ENCODE data around the gene RAPGEFL1. TPM values are rescaled to one million over a fixed set of nuclear protein-coding genes. Genes with fewer than 3 reads are reported as not detected.
"Not testable (repeated sequence)": the region's sequence is repeated elsewhere in the genome, so short reads cannot be mapped to it uniquely, and the experiment has no call there.

Gene RAPGEFL1
- polyA plus RNA-seq, 4 donors: 24.5 to 121 (median 57.9) TPM

GRCh38 chr17:40203131-40203530, 25.9 kb downstream of the RAPGEFL1 start:
- Histone ChIP-seq H3K27ac (ENCODE audit: low read depth in 1 of 3, low read length in 2 of 3) (peak overlapping the region in 2 of 3 donors; percentile 41 to 63), H3K36me3 (ENCODE audit: control insufficient read depth in 3 of 3, insufficient read depth in 2 of 3, low read depth in 1 of 3, low read length in 3 of 3) (no peaks in the 10 kb centered on the region), H3K9me3 (ENCODE audit: control insufficient read depth in 2 of 2, insufficient read depth in 1 of 2, low read depth in 1 of 2, low read length in 1 of 2) (peaks cover 0 to 3% of the 10 kb centered on the region in 2 donors), H3K4me3 (ENCODE audit: low read depth in 1 of 3, low read length in 3 of 3) (no peak overlapping the region), H3K4me1 (ENCODE audit: control insufficient read depth in 3 of 3, insufficient read depth in 2 of 3, low read depth in 1 of 3, low read length in 2 of 3) (peaks cover 0 to 3% (median 0%) of the 10 kb centered on the region in 3 donors), H3K27me3 (ENCODE audit: control insufficient read depth in 3 of 3, insufficient read depth in 3 of 3, low read length in 3 of 3) (no peaks in the 10 kb centered on the region)
- 31 to 53% (median 42%) methylated on average over 4 of the region's 4 CpGs for WGBS, 3 donors
- DNase-seq (peak in 1 of 2 donors; percentile 82), FAIRE-seq (no peak)

GRCh38 chr17:40206193-40206592, 28.9 kb downstream of the RAPGEFL1 start:
- DNase-seq; FAIRE-seq; H3K4me3 ChIP-seq (ENCODE audit: low read depth in 1 of 3, low read length in 3 of 3); H3K27me3 ChIP-seq (ENCODE audit: control insufficient read depth in 3 of 3, insufficient read depth in 3 of 3, low read length in 3 of 3); H3K4me1 ChIP-seq (ENCODE audit: control insufficient read depth in 3 of 3, insufficient read depth in 2 of 3, low read depth in 1 of 3, low read length in 2 of 3); H3K9me3 ChIP-seq (ENCODE audit: control insufficient read depth in 2 of 2, insufficient read depth in 1 of 2, low read depth in 1 of 2, low read length in 1 of 2); H3K27ac ChIP-seq (ENCODE audit: low read depth in 1 of 3, low read length in 2 of 3); H3K36me3 ChIP-seq (ENCODE audit: control insufficient read depth in 3 of 3, insufficient read depth in 2 of 3, low read depth in 1 of 3, low read length in 3 of 3): not testable (repeated sequence)
- WGBS, 3 donors: 85 to 93% (median 90%) methylated on average over 8 of the region's 8 CpGs

- Histone ChIP-seq H3K4me3 (ENCODE audit: low read depth in 1 of 3, low read length in 3 of 3) (no peak overlapping the region), H3K36me3 (ENCODE audit: control insufficient read depth in 3 of 3, insufficient read depth in 2 of 3, low read depth in 1 of 3, low read length in 3 of 3) (no peaks in the 10 kb centered on the region), H3K27ac (ENCODE audit: low read depth in 1 of 3, low read length in 2 of 3) (no peak overlapping the region), H3K9me3 (ENCODE audit: control insufficient read depth in 2 of 2, insufficient read depth in 1 of 2, low read depth in 1 of 2, low read length in 1 of 2) (no peaks in the 10 kb centered on the region), H3K27me3 (ENCODE audit: control insufficient read depth in 3 of 3, insufficient read depth in 3 of 3, low read length in 3 of 3) (no peaks in the 10 kb centered on the region), H3K4me1 (ENCODE audit: control insufficient read depth in 3 of 3, insufficient read depth in 2 of 3, low read depth in 1 of 3, low read length in 2 of 3) (no peaks in the 10 kb centered on the region)
- no peak for DNase-seq
- no peak for FAIRE-seq
- WGBS, 3 donors: 69 to 84% (median 77%) methylated on average over 2 of the region's 2 CpGs
Observed at GRCh38 chr17:40209404-40210093, 32.3 kb downstream of the RAPGEFL1 start.

- H3K36me3 ChIP-seq (ENCODE audit: control insufficient read depth in 3 of 3, insufficient read depth in 2 of 3, low read depth in 1 of 3, low read length in 3 of 3); FAIRE-seq; H3K27ac ChIP-seq (ENCODE audit: low read depth in 1 of 3, low read length in 2 of 3); DNase-seq; H3K27me3 ChIP-seq (ENCODE audit: control insufficient read depth in 3 of 3, insufficient read depth in 3 of 3, low read length in 3 of 3); H3K9me3 ChIP-seq (ENCODE audit: control insufficient read depth in 2 of 2, insufficient read depth in 1 of 2, low read depth in 1 of 2, low read length in 1 of 2); H3K4me3 ChIP-seq (ENCODE audit: low read depth in 1 of 3, low read length in 3 of 3); H3K4me1 ChIP-seq (ENCODE audit: control insufficient read depth in 3 of 3, insufficient read depth in 2 of 3, low read depth in 1 of 3, low read length in 2 of 3): not testable (repeated sequence)
- WGBS, 3 donors: 84 to 88% (median 86%) methylated on average over 6 of the region's 6 CpGs
Observed at GRCh38 chr17:40213914-40214313, 36.6 kb downstream of the RAPGEFL1 start.

- Histone ChIP-seq H3K36me3 (ENCODE audit: control insufficient read depth in 3 of 3, insufficient read depth in 2 of 3, low read depth in 1 of 3, low read length in 3 of 3) (peaks cover 0 to 2% (median 0%) of the 10 kb centered on the region in 3 donors), H3K4me1 (ENCODE audit: control insufficient read depth in 3 of 3, insufficient read depth in 2 of 3, low read depth in 1 of 3, low read length in 2 of 3) (peaks cover 0 to 9% (median 0%) of the 10 kb centered on the region in 3 donors), H3K9me3 (ENCODE audit: control insufficient read depth in 2 of 2, insufficient read depth in 1 of 2, low read depth in 1 of 2, low read length in 1 of 2) (no peaks in the 10 kb centered on the region), H3K4me3 (ENCODE audit: low read depth in 1 of 3, low read length in 3 of 3) (peak overlapping the region in 1 of 3 donors; percentile 97), H3K27ac (ENCODE audit: low read depth in 1 of 3, low read length in 2 of 3) (peak overlapping the region in 2 of 3 donors; percentile 94 to 95), H3K27me3 (ENCODE audit: control insufficient read depth in 3 of 3, insufficient read depth in 3 of 3, low read length in 3 of 3) (no peaks in the 10 kb centered on the region)
- DNase-seq (no peak), FAIRE-seq (no peak)
- WGBS, 3 donors: 78 to 81% (median 80%) methylated on average over 7 of the region's 7 CpGs
Observed at GRCh38 chr17:40218006-40218739, 40.9 kb downstream of the RAPGEFL1 start.

- no peaks in the 10 kb centered on the region for H3K27me3 ChIP-seq (ENCODE audit: control insufficient read depth in 3 of 3, insufficient read depth in 3 of 3, low read length in 3 of 3)
- H3K4me3 ChIP-seq (ENCODE audit: low read depth in 1 of 3, low read length in 3 of 3): peak within 1 kb of the TSS; percentile 74 to 97 (median 85)
- DNase-seq (peak; percentile 98), FAIRE-seq (no peak)
- 1 to 2% (median 2%) methylated on average over 55 to 59 of the region's 59 CpGs for WGBS, 3 donors
- peak within 1 kb of the TSS; percentile 71 to 95 (median 94) for H3K27ac ChIP-seq (ENCODE audit: low read depth in 1 of 3, low read length in 2 of 3)
- H3K9me3 ChIP-seq (ENCODE audit: control insufficient read depth in 2 of 2, insufficient read depth in 1 of 2, low read depth in 1 of 2, low read length in 1 of 2): no peaks in the 10 kb centered on the region
- peaks cover 0 to 2% (median 0%) of the 10 kb centered on the region in 3 donors for H3K36me3 ChIP-seq (ENCODE audit: control insufficient read depth in 3 of 3, insufficient read depth in 2 of 3, low read depth in 1 of 3, low read length in 3 of 3)
- H3K4me1 ChIP-seq (ENCODE audit: control insufficient read depth in 3 of 3, insufficient read depth in 2 of 3, low read depth in 1 of 3, low read length in 2 of 3): peaks cover 0 to 9% (median 0%) of the 10 kb centered on the region in 3 donors
Observed at GRCh38 chr17:40218740-40219593, 41.7 kb downstream of the RAPGEFL1 start, which contains the start of gene WIPF2. Gene WIPF2 (plus strand): TSS chr17:40219304. CDS start chr17:40256460, 37,156 bp downstream.

GRCh38 chr17:40219594-40220338, 42.5 kb downstream of the RAPGEFL1 start:
- H3K9me3 ChIP-seq (ENCODE audit: control insufficient read depth in 2 of 2, insufficient read depth in 1 of 2, low read depth in 1 of 2, low read length in 1 of 2): no peaks in the 10 kb centered on the region
- DNase-seq (peak; percentile 40 to 69), FAIRE-seq (no peak)
- H3K36me3 ChIP-seq (ENCODE audit: control insufficient read depth in 3 of 3, insufficient read depth in 2 of 3, low read depth in 1 of 3, low read length in 3 of 3): peaks cover 0 to 2% (median 0%) of the 10 kb centered on the region in 3 donors
- H3K4me1 ChIP-seq (ENCODE audit: control insufficient read depth in 3 of 3, insufficient read depth in 2 of 3, low read depth in 1 of 3, low read length in 2 of 3): peaks cover 0 to 9% (median 0%) of the 10 kb centered on the region in 3 donors
- peak overlapping the region; percentile 74 to 97 (median 85) for H3K4me3 ChIP-seq (ENCODE audit: low read depth in 1 of 3, low read length in 3 of 3)
- WGBS, 3 donors: 2 to 3% (median 2%) methylated on average over 24 of the region's 24 CpGs
- H3K27ac ChIP-seq (ENCODE audit: low read depth in 1 of 3, low read length in 2 of 3): peak overlapping the region; percentile 6 to 95 (median 73)
- H3K27me3 ChIP-seq (ENCODE audit: control insufficient read depth in 3 of 3, insufficient read depth in 3 of 3, low read length in 3 of 3): no peaks in the 10 kb centered on the region
